Mucosa of descending colon (tissue), 3 donors: Measurements from ENCODE around the gene POLR3A. TPM values are rescaled to one million over a fixed set of nuclear protein-coding genes. Genes with fewer than 3 reads are reported as not detected.

Experiments
- ATAC-seq: fragments of 200-7000 bp; cut with Tn5 transposase; one replicate; pipeline ENCODE4 v1.9.1; 2020; ENCODE audit warnings: mild to moderate bottlenecking, moderate library complexity
- DNase-seq, 3 donors: peaks; one replicate each; pipeline ENCODE4 v3.0.0-alpha.2; 2020
- H3K36me3 ChIP-seq: fragments of 200-600 bp; one replicate; pipeline ENCODE4 v1.8.0; 2021; ENCODE audit warnings: low read depth, mild to moderate bottlenecking
- H3K4me1 ChIP-seq: fragments of 200-600 bp; one replicate; pipeline ENCODE4 v1.8.0; 2021; ENCODE audit warnings: low read depth, mild to moderate bottlenecking
- H3K4me3 ChIP-seq: fragments of 200-600 bp; one replicate; pipeline ENCODE4 v1.8.0; 2021; ENCODE audit warnings: mild to moderate bottlenecking
- H3K9me3 ChIP-seq: fragments of 200-600 bp; one replicate; pipeline ENCODE4 v1.8.0; 2021; ENCODE audit warnings: mild to moderate bottlenecking
- intact Hi-C, 2 donors: fragments of 100-400 bp; cut with DNase I in 1 of 2; cut with micrococcal nuclease in 1 of 2; formaldehyde crosslinking; loops; one replicate each; pipeline versions ENCODE4 v1.11.0 to v1.11.1; 2022; cut with DNase I, micrococcal nuclease
- total RNA-seq, 3 donors: library from RNA; stranded (reverse); fragmentation: NEBNext Ultra II Directional in 2 of 3; extraction: Animal tissue kit (Norgen Biotek cat#: 25700) in 2 of 3; gene quantifications; one replicate each; pipeline versions ENCODE4 v1.2.1 to v1.2.4, GENCODE V29; 2021 to 2023
- TF ChIP-seq, protein P1 (sequence below): fragments of 200-600 bp; IDR thresholded peaks from one replicate; pipeline ENCODE4 v1.8.0; 2022; ENCODE audit warnings: antibody characterized with exemption, mild to moderate bottlenecking
- donor health status: DM: no; HTN: no; CAD: no; lungs with moderate emphysema.
- donor health status: DM: no; HTN: no; CAD: no.
- donor health status: DM: no; HTN: yes; CAD: no.

POLR3A gene
- total RNA-seq, 3 donors from 2014 or later: 13.9 to 14.1 (median 14.1) TPM

DNA sequence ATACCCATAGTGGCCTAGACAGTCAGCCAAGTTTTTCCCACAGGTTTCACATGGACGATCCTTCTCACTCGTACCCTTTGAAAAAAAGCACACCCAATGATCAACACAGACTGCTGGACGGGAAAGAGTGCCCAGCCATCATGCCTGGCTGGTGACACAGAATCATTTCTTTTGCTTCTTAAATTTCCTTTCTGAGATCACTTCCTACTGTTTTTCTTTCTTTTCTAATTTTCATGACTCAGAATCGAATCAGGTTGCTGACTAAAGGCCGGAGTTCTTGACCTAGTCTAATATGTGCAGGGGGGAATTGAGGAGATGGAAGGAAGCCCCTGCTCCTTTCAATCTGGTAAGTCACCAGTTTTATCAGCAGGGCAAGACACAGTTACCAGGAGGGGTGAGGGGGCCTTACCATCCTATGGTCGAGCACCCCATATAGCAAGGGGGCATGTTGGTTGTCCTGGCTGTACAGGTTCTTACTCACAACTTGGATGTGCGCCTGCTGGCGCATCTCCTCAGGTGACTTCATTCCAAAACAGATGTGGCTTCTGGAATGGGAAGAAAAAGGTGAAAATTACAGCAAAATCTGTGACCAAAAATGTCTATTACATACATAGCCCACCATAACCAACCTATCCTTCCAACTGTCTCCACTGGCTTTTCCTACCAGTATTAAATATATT, 3.5 kb downstream of the POLR3A start:
- ATAC-seq (no peak), DNase-seq (no peak)
- intact Hi-C loops: no loop called here
- peaks cover 28% of the 10 kb centered on the region for H3K36me3 ChIP-seq
- TF ChIP-seq, protein P1, sequence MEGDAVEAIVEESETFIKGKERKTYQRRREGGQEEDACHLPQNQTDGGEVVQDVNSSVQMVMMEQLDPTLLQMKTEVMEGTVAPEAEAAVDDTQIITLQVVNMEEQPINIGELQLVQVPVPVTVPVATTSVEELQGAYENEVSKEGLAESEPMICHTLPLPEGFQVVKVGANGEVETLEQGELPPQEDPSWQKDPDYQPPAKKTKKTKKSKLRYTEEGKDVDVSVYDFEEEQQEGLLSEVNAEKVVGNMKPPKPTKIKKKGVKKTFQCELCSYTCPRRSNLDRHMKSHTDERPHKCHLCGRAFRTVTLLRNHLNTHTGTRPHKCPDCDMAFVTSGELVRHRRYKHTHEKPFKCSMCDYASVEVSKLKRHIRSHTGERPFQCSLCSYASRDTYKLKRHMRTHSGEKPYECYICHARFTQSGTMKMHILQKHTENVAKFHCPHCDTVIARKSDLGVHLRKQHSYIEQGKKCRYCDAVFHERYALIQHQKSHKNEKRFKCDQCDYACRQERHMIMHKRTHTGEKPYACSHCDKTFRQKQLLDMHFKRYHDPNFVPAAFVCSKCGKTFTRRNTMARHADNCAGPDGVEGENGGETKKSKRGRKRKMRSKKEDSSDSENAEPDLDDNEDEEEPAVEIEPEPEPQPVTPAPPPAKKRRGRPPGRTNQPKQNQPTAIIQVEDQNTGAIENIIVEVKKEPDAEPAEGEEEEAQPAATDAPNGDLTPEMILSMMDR: no peak
- no peaks in the 10 kb centered on the region for H3K9me3 ChIP-seq
- H3K4me3 ChIP-seq: no peak overlapping the region
- H3K4me1 ChIP-seq: peaks cover 17% of the 10 kb centered on the region

DNA sequence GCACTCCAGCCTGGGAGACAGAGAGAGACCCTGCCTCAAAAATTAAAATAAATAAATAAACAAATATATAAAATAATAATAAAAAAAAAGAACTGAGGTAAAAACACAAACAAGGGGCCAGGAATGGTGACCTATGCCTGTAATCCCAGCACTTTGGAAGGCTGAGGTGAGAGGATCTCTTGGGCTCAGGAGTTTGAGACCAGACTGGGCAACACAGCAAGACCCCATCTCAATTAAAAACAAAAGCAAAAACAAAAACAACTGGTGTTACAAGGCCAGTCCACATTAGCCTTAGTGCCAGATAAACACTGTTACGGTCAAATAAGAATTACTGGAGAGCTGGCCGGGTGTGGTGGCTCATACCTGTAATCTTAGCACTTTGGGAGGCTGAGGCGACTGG, 5.6 kb downstream of the POLR3A start:
- no peak overlapping the region for H3K4me3 ChIP-seq
- ATAC-seq (no peak), DNase-seq (no peak)
- intact Hi-C loops: no loop called here
- peaks cover 13% of the 10 kb centered on the region for H3K4me1 ChIP-seq
- no peaks in the 10 kb centered on the region for H3K9me3 ChIP-seq
- peaks cover 28% of the 10 kb centered on the region for H3K36me3 ChIP-seq
- TF ChIP-seq, protein P1: no peak

DNA sequence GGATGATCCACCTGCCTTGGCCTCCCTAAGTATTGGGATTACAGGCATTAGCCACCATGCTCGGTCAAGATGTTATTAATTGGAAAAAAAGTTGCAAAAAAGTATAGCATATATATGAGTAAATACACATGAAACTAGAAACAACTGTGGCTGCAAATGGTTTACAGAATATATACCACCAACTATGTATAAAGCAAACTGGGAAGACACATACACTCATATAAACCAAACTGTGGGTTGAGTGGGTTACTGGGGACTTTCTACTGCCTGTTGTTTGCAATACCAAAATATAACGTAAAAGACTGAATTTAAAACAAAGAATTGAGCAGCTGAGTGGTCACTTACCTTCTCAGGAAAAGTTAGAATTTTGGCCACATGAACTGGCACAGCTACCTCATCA, 8.1 kb downstream of the POLR3A start:
- TF ChIP-seq, protein P1: no peak
- ATAC-seq (no peak), DNase-seq (no peak)
- Histone ChIP-seq H3K4me1 (no peaks in the 10 kb centered on the region), H3K36me3 (peaks cover 28% of the 10 kb centered on the region), H3K4me3 (no peak overlapping the region), H3K9me3 (no peaks in the 10 kb centered on the region)
- intact Hi-C loops: no loop called here

DNA sequence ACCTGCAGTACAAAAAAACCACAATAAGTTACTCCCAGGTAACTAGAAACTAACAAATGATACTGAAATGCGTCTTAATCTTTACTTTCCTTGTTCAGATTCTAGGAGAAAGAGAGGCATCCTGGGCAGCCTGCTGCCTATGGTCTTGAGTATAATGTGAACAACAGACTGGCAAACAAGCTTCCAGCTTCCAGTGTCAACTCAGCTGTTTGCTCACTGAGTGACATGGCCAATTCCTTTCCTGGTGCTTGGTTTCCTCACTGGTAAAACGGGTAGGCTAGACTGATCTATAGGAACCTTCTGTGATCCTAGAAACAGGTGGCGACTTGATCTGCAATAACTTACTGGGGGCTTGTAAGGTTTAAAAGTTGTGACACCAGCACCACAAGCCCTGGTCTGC, 10.1 kb downstream of the POLR3A start:
- H3K9me3 ChIP-seq: no peaks in the 10 kb centered on the region
- ATAC-seq: no peak
- TF ChIP-seq, protein P1: no peak
- no peak overlapping the region for H3K4me3 ChIP-seq
- intact Hi-C loops: no loop called here
- H3K4me1 ChIP-seq: no peaks in the 10 kb centered on the region
- H3K36me3 ChIP-seq: peaks cover 20% of the 10 kb centered on the region
- DNase-seq: no peak

DNA sequence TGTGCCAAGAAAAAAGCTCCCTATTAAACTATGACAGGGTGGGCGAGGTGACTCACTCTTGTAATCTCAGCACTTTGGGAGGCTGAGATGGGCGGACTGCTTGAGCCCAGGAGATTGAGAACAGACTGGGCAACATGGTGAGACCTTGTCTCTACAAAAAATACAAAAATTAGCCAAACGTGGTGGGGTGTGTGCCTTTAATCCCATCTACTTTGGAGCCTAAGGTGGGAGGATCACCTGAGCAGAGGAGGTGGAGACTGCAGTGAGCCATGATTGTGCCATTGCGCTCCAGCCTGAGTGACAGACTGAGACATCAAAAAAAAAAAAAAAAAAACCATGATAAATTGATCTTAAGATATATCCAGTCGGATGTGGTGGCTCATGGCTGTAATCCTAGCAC, 11.5 kb downstream of the POLR3A start:
- intact Hi-C loops: no loop called here
- H3K36me3 ChIP-seq: peaks cover 8% of the 10 kb centered on the region
- no peak overlapping the region for H3K4me3 ChIP-seq
- H3K4me1 ChIP-seq: no peaks in the 10 kb centered on the region
- TF ChIP-seq, protein P1: no peak
- DNase-seq (no peak), ATAC-seq (no peak)
- no peaks in the 10 kb centered on the region for H3K9me3 ChIP-seq

DNA sequence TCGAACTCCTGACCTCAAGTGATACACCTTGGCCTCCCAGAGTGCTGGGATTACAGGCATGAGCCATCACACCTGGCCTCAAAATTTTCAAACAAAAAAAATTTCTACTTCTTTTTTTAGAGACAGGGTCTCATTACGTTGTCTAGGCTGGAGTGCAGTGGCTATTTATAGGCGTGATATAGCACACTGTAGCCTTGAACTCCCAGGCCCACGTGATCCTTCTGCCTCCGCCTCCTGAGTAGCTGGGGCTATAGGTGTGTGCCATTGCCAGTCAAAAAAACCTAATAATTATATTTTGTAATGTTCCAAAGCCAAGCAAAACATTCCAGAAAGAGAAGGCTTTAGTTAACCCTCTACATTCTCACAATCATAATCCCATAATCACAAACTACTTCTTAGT, 13.8 kb downstream of the POLR3A start:
- Histone ChIP-seq H3K36me3 (no peaks in the 10 kb centered on the region), H3K4me1 (no peaks in the 10 kb centered on the region), H3K9me3 (no peaks in the 10 kb centered on the region), H3K4me3 (no peak overlapping the region)
- DNase-seq: no peak
- no peak for ATAC-seq
- intact Hi-C loops: no loop called here
- TF ChIP-seq, protein P1: no peak
